GM18508 (cell line): ENCODE measurements around the gene MAN1C1.

Experiments used
- ATAC-seq: cut with Tn5 transposase; IDR thresholded peaks from one replicate; pipeline ENCODE4 v1.9.1; 2021; ENCODE audit warnings: moderate number of reproducible peaks; ENCODE audit not compliant: insufficient read depth, unreplicated experiment

The MAN1C1 gene

DNA sequence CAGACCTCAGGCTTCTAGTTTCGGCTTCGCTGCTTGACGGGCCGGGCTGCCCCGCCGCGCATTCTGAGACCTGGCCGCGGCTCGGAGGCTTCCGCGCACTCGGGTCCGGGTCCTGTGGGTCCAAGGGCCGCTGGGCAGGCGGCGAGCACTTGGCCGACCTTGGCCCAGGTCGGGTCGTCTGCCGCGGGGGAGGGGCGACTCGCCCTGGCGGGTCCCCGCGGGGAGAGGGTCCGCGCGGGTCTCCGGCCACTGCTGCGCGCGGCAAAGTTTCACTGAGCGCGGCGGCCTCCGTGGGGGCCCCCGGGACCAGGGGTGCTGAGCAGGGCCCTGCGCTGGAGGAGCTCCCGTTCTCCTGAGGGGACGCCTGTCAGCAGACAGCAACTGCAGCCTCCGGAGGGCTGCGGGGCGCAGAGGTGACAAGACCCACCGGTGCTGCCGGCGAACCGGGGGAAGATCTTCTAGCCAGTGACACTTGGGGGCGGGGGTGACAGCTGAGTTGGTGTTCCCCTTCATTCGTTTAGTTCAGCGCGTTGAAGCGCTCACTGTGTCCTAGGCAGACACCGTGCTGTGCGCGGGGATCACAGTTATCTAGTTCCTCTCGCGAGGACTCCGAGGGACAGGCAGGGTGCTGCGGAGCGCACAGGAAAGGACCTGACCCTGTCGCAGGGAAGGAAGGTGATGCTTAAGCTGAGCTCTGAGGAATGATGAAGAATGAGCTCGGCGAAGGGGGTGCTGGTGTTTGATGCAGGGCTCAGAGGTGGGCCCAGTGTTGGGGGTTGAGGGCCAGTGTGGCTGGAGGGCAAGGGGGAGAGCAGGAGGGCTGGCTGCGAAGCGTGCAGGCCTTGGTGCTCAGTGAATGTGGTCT, 203.9 kb downstream of the MAN1C1 start:
- peak; percentile 30 for ATAC-seq

DNA sequence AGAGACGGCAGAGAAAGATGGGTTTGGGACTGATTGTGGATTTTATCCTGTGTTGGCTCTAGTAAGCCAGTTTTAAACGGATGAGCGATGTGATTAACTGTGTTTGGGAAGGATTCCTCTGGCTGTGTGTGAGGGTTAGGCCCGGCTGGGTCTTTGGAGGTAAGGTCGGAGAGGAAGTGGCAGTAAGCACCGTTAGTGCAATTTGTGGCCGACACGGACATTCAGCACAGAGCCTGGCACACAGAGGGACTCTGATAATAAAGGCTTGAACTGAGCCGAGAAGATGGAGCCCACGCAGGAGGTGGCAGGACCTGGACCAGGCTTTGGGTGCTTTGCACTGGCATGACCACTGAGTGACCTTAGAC, 204.5 kb downstream of the MAN1C1 start:
- ATAC-seq = no peak

DNA sequence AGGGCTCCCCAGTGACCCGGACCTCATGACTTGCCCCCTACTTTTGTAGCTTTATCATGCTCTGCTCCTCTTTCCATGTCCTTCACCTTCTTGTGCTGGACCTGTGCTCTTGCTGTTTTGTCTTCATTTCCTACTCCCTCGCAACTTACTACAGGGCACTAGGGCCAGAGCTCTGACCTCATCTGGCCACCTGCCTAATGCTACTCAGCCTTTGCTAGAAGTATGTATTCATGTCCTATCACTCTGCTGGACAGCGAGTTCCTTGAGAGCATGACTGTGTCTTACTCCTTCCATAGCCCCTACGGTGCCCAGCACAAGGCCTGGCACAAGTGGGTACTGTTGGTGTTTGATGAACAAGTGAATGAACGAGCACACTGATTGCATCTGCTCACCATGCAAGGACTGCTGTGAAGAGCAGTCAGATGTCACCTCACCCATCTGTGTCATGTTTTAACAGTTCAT, 205.1 kb downstream of the MAN1C1 start:
- ATAC-seq = no peak

DNA sequence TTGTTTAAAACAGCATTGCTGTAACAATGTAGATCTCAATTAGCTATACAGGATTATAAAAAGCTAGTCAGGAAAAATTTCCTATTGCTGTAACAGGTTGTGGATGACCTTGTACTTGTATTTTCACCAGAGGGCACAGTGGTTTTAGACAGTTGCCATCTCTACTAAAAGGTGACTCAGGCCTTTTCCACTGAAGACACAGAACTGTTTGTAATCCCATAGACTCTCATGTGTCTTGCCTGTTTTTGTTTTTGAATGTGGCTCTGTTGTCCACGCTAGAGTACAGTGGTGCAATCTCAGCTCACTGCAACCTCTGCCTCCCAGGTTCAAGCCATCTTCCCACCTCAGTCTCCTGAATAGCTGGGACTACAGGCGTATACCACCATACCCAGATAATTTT, 209.0 kb downstream of the MAN1C1 start:
- ATAC-seq = no peak

DNA sequence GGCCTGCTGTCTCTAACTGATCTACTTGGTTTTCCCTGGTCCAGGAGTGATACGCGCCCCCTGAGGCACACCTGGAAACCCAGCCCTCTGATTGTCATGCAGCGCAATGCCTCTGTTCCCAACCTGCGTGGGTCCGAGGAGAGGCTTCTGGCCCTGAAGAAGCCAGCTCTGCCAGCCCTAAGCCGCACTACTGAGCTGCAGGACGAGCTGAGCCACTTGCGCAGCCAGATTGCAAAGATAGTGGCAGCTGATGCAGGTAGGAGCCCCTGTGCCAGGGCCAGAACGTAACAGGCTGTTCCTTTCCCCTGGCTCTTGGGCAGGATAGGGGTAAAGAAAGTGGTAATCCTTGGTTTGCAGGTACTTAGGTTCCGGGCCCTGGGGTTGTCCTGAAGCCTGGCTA, 210.0 kb downstream of the MAN1C1 start:
- ATAC-seq = no peak

DNA sequence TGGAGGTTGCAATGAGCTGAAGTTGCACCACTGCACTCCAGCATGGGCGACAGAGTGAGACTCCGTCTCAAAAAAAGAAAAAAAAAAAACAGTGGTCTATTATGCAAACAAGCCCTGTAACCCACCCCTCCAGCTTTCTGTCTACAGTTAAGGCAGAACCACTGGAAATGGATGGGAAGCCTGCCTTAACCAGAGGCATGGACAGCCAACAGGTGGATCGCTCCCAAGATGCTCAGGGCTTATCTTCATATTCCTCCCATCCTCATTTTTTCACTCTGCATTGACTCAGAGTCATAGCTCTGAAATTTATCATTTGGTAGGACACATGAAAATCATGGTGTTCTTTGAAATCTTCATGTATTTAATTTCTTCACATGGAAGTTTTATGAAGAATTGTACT, 211.9 kb downstream of the MAN1C1 start:
- ATAC-seq = no peak

DNA sequence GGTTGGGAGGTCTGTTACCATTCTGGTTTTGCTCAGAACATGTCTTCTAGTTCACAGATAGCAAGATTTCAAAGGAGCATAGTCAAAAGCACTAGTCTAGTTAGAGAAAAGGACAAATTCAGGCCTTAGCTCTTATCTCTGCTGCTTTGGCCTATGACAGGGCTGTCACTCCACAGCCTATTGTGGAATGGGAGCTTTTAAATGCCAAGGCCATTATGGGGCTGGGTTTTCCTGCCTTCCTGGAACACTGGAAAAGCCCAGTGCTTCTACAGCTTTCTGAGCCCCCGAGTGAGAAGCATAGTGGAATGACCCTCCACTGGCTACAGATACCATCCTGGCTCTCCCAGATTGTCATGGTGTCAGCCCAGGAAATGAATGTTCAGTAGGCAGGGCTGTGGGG, 212.5 kb downstream of the MAN1C1 start:
- no peak for ATAC-seq

DNA sequence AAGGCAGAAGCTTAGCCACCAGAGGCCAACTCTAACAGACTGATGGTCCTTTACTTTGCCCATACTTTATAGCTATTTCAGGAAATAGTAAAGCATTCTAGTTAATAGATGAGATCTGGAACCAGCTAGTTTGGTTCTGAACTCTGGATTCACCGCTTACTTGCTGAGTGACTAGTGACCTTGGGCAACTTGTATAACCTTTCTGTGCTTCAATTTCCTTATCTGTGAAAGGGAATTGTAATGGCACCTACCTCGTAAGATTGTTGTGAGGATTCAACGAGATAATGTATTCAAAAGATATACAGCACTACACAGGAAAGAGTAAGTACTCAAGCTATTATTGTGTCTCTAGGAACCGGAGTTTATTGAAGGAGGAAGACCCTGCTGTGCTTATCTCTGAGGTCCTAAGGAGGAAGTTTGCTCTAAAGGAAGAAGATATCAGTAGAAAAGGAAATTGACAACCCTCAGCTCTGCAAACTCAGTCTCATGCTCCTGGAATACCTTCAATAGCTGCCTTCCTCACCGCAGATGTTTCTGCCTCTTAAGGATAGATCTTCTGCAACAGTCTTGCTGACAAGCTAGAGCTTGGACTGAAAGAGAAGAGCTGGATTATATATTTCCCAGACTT, 215.1 kb downstream of the MAN1C1 start:
- ATAC-seq = no peak

DNA sequence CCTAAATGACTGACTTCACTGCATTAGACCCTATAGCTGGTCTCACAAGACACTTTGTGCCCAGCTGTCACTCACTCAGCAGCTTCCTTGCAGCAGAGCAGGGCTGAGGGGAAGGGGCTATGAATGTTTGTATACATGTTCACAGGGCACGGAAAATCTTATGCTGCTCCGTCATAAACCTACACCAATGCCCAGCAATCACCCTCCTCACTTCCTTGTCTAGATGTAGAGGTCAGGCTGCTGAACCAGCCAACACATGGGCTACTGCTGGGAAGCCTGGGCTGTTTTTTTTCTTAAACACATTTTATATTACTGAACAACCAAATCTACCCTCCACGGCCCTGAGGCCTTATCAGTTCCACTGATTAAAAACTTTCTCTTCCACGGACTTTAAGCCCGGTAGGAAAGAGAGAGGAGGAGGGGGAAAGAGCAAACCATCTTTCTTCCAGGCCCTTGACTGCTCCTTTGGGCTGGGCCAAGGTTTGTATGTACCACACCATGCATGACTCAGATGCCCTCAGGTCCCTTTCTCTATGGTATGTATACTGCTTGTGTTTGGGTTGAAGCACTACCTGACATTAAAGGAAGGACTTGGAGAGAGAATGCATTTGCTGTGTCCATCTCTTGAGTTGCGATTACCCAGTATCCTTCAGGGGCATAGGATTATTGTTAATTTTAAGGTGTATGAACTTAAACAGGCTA, 215.9 kb downstream of the MAN1C1 start:
- no peak for ATAC-seq

DNA sequence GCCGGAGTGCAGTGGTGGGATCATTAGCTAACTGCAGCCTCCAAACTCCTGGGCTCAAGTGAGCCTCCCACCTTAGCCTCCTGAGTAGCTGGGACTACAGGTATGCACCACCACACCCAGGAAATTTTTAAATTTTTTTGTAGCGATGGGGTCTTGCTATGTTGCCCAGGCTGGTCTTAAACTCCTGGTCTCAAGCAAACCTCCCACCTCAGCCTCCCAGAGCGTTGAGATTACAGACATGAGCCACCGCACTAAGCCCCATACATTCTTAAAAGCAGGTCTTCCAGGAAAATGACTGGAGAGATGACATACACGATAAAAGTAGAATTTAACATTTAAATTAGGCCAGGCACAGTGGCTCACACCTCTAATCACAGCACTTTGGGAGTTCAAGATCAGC, 216.6 kb downstream of the MAN1C1 start:
- ATAC-seq = no peak
